AG10803 (cell line): ENCODE data around the gene BABAM2.

Experiments
- DNase-seq: peaks from one replicate; pipeline ENCODE4 v3.0.0; 2010; ENCODE audit warnings: low read depth
- H3K4me3 ChIP-seq: 2 replicates; pipeline ENCODE4 v1.5.1; 2011; ENCODE audit warnings: mild to moderate bottlenecking, low read length, control low read depth
- CTCF ChIP-seq: conservative IDR thresholded peaks from 2 replicates; pipeline ENCODE4 v1.5.1; 2011; ENCODE audit warnings: mild to moderate bottlenecking, low read length, control low read depth, inconsistent platforms

The BABAM2 gene

GRCh38 chr2:28294451-28294850 is 403.9 kb downstream of the BABAM2 start:
- TF ChIP-seq CTCF = no peak
- H3K4me3 ChIP-seq = no peak overlapping the region
- DNase-seq = no peak

DNA sequence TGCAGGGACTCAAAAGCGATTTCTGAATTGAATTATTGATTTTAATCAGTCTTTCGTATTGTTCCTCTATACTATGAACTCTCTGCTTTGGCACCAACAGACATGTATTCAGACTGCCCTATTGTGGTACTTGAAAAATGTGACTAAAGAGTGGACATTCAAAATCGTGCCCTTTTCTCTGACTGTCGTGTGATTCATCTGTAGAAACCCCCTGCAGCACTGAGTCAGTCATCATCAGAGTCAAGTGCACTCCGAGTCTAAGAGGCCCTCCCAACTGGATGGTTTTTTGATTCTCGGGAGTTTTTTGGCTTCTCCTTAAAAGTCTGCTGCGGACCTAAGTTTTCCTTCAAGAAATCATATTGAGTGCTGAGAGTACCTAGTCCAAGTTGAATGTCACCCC is 405.7 kb downstream of the BABAM2 start:
- TF ChIP-seq CTCF = no peak
- no peak for DNase-seq
- no peak overlapping the region for H3K4me3 ChIP-seq

- TF ChIP-seq CTCF = no peak
- DNase-seq = peak; percentile 67
- H3K4me3 ChIP-seq = no peak overlapping the region
Observed at GRCh38 chr2:28296904-28297303, 406.4 kb downstream of the BABAM2 start.

- TF ChIP-seq CTCF = no peak
Observed at GRCh38 chr2:28297531-28297930, 407.0 kb downstream of the BABAM2 start.

GRCh38 chr2:28298406-28298805 is 407.9 kb downstream of the BABAM2 start:
- DNase-seq = no peak
- TF ChIP-seq CTCF = no peak
- H3K4me3 ChIP-seq = no peak overlapping the region

More at GRCh38 chr2:28297531-28297930, 407.0 kb downstream of the BABAM2 start:
- DNase-seq = no peak
- H3K4me3 ChIP-seq = no peak overlapping the region

- TF ChIP-seq CTCF = no peak
- peak; percentile 94 for DNase-seq
- peak overlapping the region; percentile 13 for H3K4me3 ChIP-seq
Observed at GRCh38 chr2:28300485-28301341, 410.2 kb downstream of the BABAM2 start.

DNA sequence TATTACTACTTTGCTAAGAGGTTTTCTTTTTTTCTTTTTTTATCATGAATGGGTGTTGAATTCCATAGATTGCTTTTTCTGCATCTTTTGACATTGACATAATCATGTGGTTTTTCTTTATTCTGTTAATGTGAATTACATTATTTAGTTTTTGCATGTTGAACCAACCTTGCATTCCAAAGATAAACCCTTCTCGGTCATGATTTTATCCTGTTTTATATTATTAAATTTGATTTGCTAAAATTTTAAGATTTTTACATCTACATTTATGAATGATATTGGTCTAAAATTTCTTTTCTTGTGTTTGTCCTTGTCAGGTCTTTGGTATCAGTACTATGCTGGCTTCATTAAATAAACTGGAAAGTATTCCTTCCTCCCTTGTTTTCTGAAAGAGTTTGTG is 414.7 kb downstream of the BABAM2 start:
- no peak overlapping the region for H3K4me3 ChIP-seq
- no peak for DNase-seq
- TF ChIP-seq CTCF = no peak
